Endothelial cell of umbilical vein (primary cell): ENCODE measurements around the gene NEDD4. TPM values are rescaled to one million over a fixed set of nuclear protein-coding genes. Genes with fewer than 3 reads are reported as not detected.
"Not testable (repeated sequence)": the region's sequence is repeated elsewhere in the genome, so short reads cannot be mapped to it uniquely, and the experiment has no call there.

Experiments used
- BruUV-seq: library from RNA; stranded (reverse); fragments of 400-500 nt; replicated peaks from 2 replicates; lab custom pipeline; 2021; lab: Mats Ljungman, UMichigan
- CTCF ChIA-PET: fragments of 300-600, 350-600 bp; sonication (Branson Sonifier 250); formaldehyde crosslinking; loops from one replicate; lab custom pipeline; 2021; ENCODE audit warnings: antibody characterized with exemption, inconsistent platforms; lab: Charles Lee
- POLR2A ChIA-PET: fragments of 300-600, 350-600 bp; sonication (Branson Sonifier 250); formaldehyde crosslinking; loops from one replicate; lab custom pipeline; 2021; ENCODE audit warnings: antibody characterized with exemption, inconsistent platforms; lab: Charles Lee
- DNase-seq: peaks from one replicate; pipeline ENCODE4 v3.0.0-alpha.2; 2011; ENCODE audit warnings: low read depth, low spot score
- FAIRE-seq: peaks from 2 replicates; lab custom pipeline; 2011; peaks lifted over from hg19 to GRCh38; lab: Jason Lieb, UNC
- H2AFZ ChIP-seq: 2 replicates; pipeline ENCODE4 v1.6.0; 2012; ENCODE audit warnings: low read depth, low read length, control low read depth, inconsistent platforms
- H3K27ac ChIP-seq: 2 replicates; pipeline ENCODE4 v1.5.1; 2011; ENCODE audit warnings: low read depth, mild to moderate bottlenecking, control low read depth, low read length, moderate library complexity; ENCODE audit not compliant: insufficient read depth
- H3K27me3 ChIP-seq, 2 experiments: 2 replicates each; pipeline versions ENCODE4 v1.6.0 to v1.6.1; 2011; ENCODE audit warnings: low read length in 2 of 2, mixed read lengths in 1 of 2; ENCODE audit not compliant: control insufficient read depth in 2 of 2, insufficient read depth in 2 of 2
- H3K36me3 ChIP-seq, 2 experiments: 2 replicates in 1 of 2; 3 replicates in 1 of 2; pipeline ENCODE4 v1.5.1; 2011; ENCODE audit warnings: low read length in 2 of 2, mild to moderate bottlenecking in 1 of 2, moderate library complexity in 1 of 2; ENCODE audit not compliant: control insufficient read depth in 2 of 2, insufficient read depth in 2 of 2; ENCODE audit errors: extremely low read depth in 1 of 2
- H3K4me1 ChIP-seq: 3 replicates; pipeline ENCODE4 v1.5.1; 2011; ENCODE audit warnings: mild to moderate bottlenecking, low read length; ENCODE audit not compliant: control insufficient read depth, insufficient read depth; ENCODE audit errors: extremely low read depth
- H3K4me2 ChIP-seq: 2 replicates; pipeline ENCODE4 v1.6.1; 2011; ENCODE audit warnings: low read length, control low read depth, mixed read lengths; ENCODE audit not compliant: insufficient read depth
- H3K4me3 ChIP-seq, 3 experiments: fragments of 200-600 bp in 1 of 3; sonication (generic), shearing (Covaris generic) in 1 of 3; replicated peaks in 1 of 3; 2 replicates each; pipeline ENCODE4 v1.5.1; 2011 to 2016; ENCODE audit warnings: control low read depth in 3 of 3, low read length in 3 of 3, mild to moderate bottlenecking in 2 of 3, inconsistent platforms in 1 of 3, low read depth in 1 of 3, moderate library complexity in 1 of 3; ENCODE audit not compliant: insufficient read depth in 1 of 3
- H3K79me2 ChIP-seq: 2 replicates; pipeline ENCODE4 v1.6.0; 2012; ENCODE audit warnings: low read length, inconsistent platforms; ENCODE audit not compliant: control insufficient read depth, insufficient read depth
- H3K9ac ChIP-seq: replicated peaks from 2 replicates; pipeline ENCODE3; 2011; ENCODE audit warnings: low read length, control low read depth; ENCODE audit not compliant: insufficient read depth; ENCODE audit errors: extremely low read depth
- H3K9me1 ChIP-seq: replicated peaks from 3 replicates; pipeline ENCODE4 v1.6.0; 2011; ENCODE audit warnings: mild to moderate bottlenecking, low read length; ENCODE audit not compliant: control insufficient read depth, insufficient read depth; ENCODE audit errors: extremely low read depth
- H3K9me3 ChIP-seq: replicated peaks from 2 replicates; pipeline ENCODE4 v1.5.1; 2012; ENCODE audit warnings: low read length, inconsistent platforms; ENCODE audit not compliant: control insufficient read depth, insufficient read depth
- H4K20me1 ChIP-seq: replicated peaks from 2 replicates; pipeline ENCODE3; 2011; ENCODE audit warnings: mild to moderate bottlenecking, low read length; ENCODE audit not compliant: control insufficient read depth, insufficient read depth; ENCODE audit errors: extremely low read depth
- EZH2 ChIP-seq: IDR thresholded peaks from 2 replicates; pipeline ENCODE4 v1.6.1; 2012; ENCODE audit warnings: borderline replicate concordance, low read depth, mild to moderate bottlenecking, moderate library complexity, low read length, inconsistent platforms; ENCODE audit not compliant: severe bottlenecking
- FOS ChIP-seq: IDR thresholded peaks from 2 replicates; pipeline ENCODE4 v1.6.1; 2011; ENCODE audit warnings: mild to moderate bottlenecking, low read length, moderate library complexity, borderline replicate concordance; ENCODE audit not compliant: insufficient read depth
- GATA2 ChIP-seq: IDR thresholded peaks from 2 replicates; pipeline ENCODE4 v1.7.0; 2011; ENCODE audit warnings: low read depth, mild to moderate bottlenecking, moderate library complexity, mixed read lengths, low read length; ENCODE audit not compliant: insufficient read length, insufficient read depth
- JUN ChIP-seq: IDR thresholded peaks from 2 replicates; pipeline ENCODE4 v1.6.1; 2011; ENCODE audit warnings: borderline replicate concordance, low read depth; ENCODE audit not compliant: insufficient read length, insufficient read depth
- MYC ChIP-seq: IDR thresholded peaks from one replicate; pipeline ENCODE4 v1.6.1; 2011; ENCODE audit warnings: mild to moderate bottlenecking, low read depth, low read length
- POLR2A ChIP-seq: IDR thresholded peaks from 2 replicates; pipeline ENCODE4 v1.6.1; 2012; ENCODE audit warnings: low read depth, mild to moderate bottlenecking, control low read depth, low read length
- POLR2AphosphoS5 ChIP-seq: IDR thresholded peaks from 2 replicates; pipeline ENCODE4 v1.6.1; 2012; ENCODE audit warnings: low read depth, mild to moderate bottlenecking, control low read depth, low read length, moderate library complexity; ENCODE audit not compliant: insufficient read depth
- dilution Hi-C: fragments of 300-500 bp; cut with MboI; formaldehyde crosslinking; loops from one replicate; pipeline ENCODE4 v1.15.0; 2019; ENCODE audit warnings: low sequenced_read_pairs; ENCODE audit not compliant: extremely low pct_ligation_motif_present
- intact Hi-C: fragments of 100-400 bp; cut with micrococcal nuclease; formaldehyde crosslinking; loops from one replicate; pipeline ENCODE4 v1.10.0; 2022
- polyA plus RNA-seq, 4 experiments: library from polyadenylated mRNA; depleted of rRNA in 3 of 4; stranded (reverse) in 3 of 4; unstranded in 1 of 4; fragments of >200 nt; gene quantifications; 2 replicates each; pipeline versions ENCODE4 v1.2.1 to v1.2.3, GENCODE V29; 2011 to 2012; ENCODE audit warnings: missing spikeins in 1 of 4
- total RNA-seq: library from RNA; stranded (reverse); gene quantifications from 2 replicates; pipeline ENCODE4 v1.2.3, GENCODE V29; 2021
- TF ChIP-seq, protein P1 (sequence below): IDR thresholded peaks from 2 replicates; pipeline ENCODE4 v1.6.1; 2011; ENCODE audit not compliant: insufficient read depth, insufficient read length
- TF ChIP-seq, protein P2 (sequence below), 2 donors: IDR thresholded peaks; 1 replicate in 1 of 2; 2 replicates in 1 of 2; pipeline ENCODE4 v1.5.1; 2011; ENCODE audit warnings: low read length in 2 of 2, mild to moderate bottlenecking in 2 of 2, moderate library complexity in 2 of 2, control low read depth in 1 of 2, inconsistent platforms in 1 of 2, low read depth in 1 of 2; ENCODE audit not compliant: insufficient read depth in 1 of 2; ENCODE audit errors: extremely low read depth in 1 of 2

The NEDD4 gene
- total and polyA plus RNA-seq, 2 donors (not counting 3 experiments of a cell fraction or from before 2014, with no cell fraction given) = 9.2 to 39.0 TPM

DNA sequence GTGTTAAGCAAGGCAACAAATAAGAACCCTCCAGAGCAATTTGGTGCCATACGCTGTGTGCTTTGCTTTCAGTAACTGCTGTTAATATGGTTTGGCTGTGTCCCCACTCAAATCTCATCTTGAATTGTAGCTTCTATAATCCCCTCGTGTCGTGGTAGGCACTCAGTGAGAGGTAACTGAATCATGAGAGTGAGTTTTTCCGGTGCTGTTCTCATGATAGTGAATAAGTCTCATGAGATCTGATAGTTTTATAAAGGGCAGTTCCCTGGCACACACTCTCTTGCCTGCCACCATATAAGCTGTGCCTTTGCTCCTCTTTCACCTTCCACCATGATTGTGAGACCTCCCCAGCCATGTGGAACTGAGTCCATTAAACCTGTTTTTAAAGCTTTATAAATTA, 125.1 kb downstream of the NEDD4 start:
- H3K9me3 ChIP-seq, intact Hi-C loops, FAIRE-seq, POLR2A ChIA-PET, H2AFZ ChIP-seq, H3K27me3 ChIP-seq, H4K20me1 ChIP-seq, H3K79me2 ChIP-seq, BruUV-seq, H3K9ac ChIP-seq, H3K4me3 ChIP-seq, dilution Hi-C loops, H3K36me3 ChIP-seq, H3K4me2 ChIP-seq, H3K9me1 ChIP-seq, DNase-seq, H3K27ac ChIP-seq: not testable (repeated sequence)
- CTCF ChIA-PET = interaction anchor here (0.6 kb wide), 1 partner anchor 44 kb away, joined by 3 read pairs; no protein-coding TSS in a partner anchor
- H3K4me1 ChIP-seq = peaks cover 19% of the 10 kb centered on the region

DNA sequence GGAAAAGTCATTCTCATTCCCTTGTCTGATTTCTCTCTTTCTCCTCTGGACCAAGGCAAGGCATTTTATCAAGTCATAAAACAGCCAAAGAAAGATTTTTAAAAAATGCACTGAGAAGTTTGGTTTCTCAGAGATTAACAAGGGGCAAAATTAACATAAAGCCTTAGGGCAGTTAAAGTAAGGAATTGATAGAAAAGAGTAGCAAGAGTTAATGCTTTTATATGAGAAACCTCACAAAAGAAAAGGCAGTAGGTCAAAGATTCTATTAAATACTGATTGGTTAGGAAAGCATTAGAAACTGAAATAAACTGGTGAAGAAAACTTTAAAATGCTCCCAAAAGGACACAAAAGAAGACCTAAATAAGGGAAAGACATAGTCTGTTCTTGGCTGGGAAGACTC, 129.5 kb downstream of the NEDD4 start:
- Histone ChIP-seq H3K4me1 (peaks cover 3% of the 10 kb centered on the region), H2AFZ (no peak overlapping the region), H3K4me3 (no peak overlapping the region), H3K27me3 (no peaks in the 10 kb centered on the region), H3K27ac (no peak overlapping the region), H3K79me2 (no peaks in the 10 kb centered on the region), H3K9me1 (no peaks in the 10 kb centered on the region), H3K4me2 (no peak overlapping the region), H3K9me3 (no peaks in the 10 kb centered on the region), H3K36me3 (peaks cover 2 to 6% of the 10 kb centered on the region in 2 experiments), H4K20me1 (no peaks in the 10 kb centered on the region), H3K9ac (no peak overlapping the region)
- FAIRE-seq (no peak), DNase-seq (no peak)
- POLR2A ChIA-PET = no interaction called here
- no peak for TF ChIP-seq GATA2
- no peak for TF ChIP-seq FOS
- TF ChIP-seq, protein P1, sequence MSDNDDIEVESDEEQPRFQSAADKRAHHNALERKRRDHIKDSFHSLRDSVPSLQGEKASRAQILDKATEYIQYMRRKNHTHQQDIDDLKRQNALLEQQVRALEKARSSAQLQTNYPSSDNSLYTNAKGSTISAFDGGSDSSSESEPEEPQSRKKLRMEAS = no peak
- TF ChIP-seq JUN = no peak
- TF ChIP-seq, protein P2, sequence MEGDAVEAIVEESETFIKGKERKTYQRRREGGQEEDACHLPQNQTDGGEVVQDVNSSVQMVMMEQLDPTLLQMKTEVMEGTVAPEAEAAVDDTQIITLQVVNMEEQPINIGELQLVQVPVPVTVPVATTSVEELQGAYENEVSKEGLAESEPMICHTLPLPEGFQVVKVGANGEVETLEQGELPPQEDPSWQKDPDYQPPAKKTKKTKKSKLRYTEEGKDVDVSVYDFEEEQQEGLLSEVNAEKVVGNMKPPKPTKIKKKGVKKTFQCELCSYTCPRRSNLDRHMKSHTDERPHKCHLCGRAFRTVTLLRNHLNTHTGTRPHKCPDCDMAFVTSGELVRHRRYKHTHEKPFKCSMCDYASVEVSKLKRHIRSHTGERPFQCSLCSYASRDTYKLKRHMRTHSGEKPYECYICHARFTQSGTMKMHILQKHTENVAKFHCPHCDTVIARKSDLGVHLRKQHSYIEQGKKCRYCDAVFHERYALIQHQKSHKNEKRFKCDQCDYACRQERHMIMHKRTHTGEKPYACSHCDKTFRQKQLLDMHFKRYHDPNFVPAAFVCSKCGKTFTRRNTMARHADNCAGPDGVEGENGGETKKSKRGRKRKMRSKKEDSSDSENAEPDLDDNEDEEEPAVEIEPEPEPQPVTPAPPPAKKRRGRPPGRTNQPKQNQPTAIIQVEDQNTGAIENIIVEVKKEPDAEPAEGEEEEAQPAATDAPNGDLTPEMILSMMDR (IDR thresholded peaks at IDR 0.05; ENCODE audit: extremely low read depth in 1 of 2, insufficient read depth in 1 of 2, low read depth in 1 of 2, low read length in 2 of 2) = no peak
- no peak for TF ChIP-seq MYC
- no peak for TF ChIP-seq EZH2
- TF ChIP-seq POLR2A = no peak
- TF ChIP-seq POLR2AphosphoS5 = no peak
- intact Hi-C loops (no loop called here), dilution Hi-C loops (no loop called here)
- CTCF ChIA-PET = no interaction called here
- BruUV-seq = no TSS peak
